Endodermal cell (in vitro differentiated cells): ENCODE results near the gene ZRSR2. TPM values are rescaled to one million over a fixed set of nuclear protein-coding genes. Genes with fewer than 3 reads are reported as not detected.

ENCODE experiments used
- DNase-seq: peaks from one replicate; pipeline ENCODE4 v3.0.0-alpha.2; 2017
- H3K27ac ChIP-seq: 2 replicates; pipeline ENCODE4 v1.5.1; 2013; ENCODE audit warnings: mild to moderate bottlenecking, low read depth, low read length, moderate library complexity
- H3K27me3 ChIP-seq: 2 replicates; pipeline ENCODE4 v1.6.1; 2013; ENCODE audit warnings: mild to moderate bottlenecking, low read length, moderate library complexity; ENCODE audit not compliant: insufficient read depth, control insufficient read depth, poor library complexity, severe bottlenecking
- H3K36me3 ChIP-seq: 2 replicates; pipeline ENCODE4 v1.7.0; 2013; ENCODE audit warnings: mild to moderate bottlenecking, low read length, moderate library complexity; ENCODE audit not compliant: control insufficient read depth, insufficient read depth
- H3K4me1 ChIP-seq: one replicate; pipeline ENCODE4 v1.7.0; 2013; ENCODE audit warnings: low read length; ENCODE audit not compliant: control insufficient read depth, insufficient read depth
- H3K4me3 ChIP-seq: 2 replicates; pipeline ENCODE4 v1.5.1; 2013; ENCODE audit warnings: mild to moderate bottlenecking, low read length, moderate library complexity
- H3K9ac ChIP-seq: 2 replicates; pipeline ENCODE4 v1.6.1; 2013; ENCODE audit warnings: mild to moderate bottlenecking, low read length, moderate library complexity; ENCODE audit not compliant: poor library complexity, severe bottlenecking; ENCODE audit errors: extremely low read depth
- H3K9me3 ChIP-seq: 2 replicates; pipeline ENCODE4 v1.6.1; 2013; ENCODE audit warnings: mild to moderate bottlenecking, low read length, moderate library complexity; ENCODE audit not compliant: control insufficient read depth
- H3K27ac Mint-ChIP-seq: 2 replicates; pipeline ENCODE4 v1.8.0; 2020; ENCODE audit warnings: mixed read lengths
- H3K27me3 Mint-ChIP-seq: 2 replicates; pipeline ENCODE4 v1.8.0; 2021; ENCODE audit warnings: mild to moderate bottlenecking, mixed read lengths; ENCODE audit not compliant: insufficient read depth
- H3K36me3 Mint-ChIP-seq: 2 replicates; pipeline ENCODE4 v1.8.0; 2020; ENCODE audit warnings: low read depth, mixed read lengths
- H3K4me1 Mint-ChIP-seq: 2 replicates; pipeline ENCODE4 v1.8.0; 2020; ENCODE audit warnings: mixed read lengths
- H3K4me3 Mint-ChIP-seq: 2 replicates; pipeline ENCODE4 v1.8.0; 2020; ENCODE audit warnings: mild to moderate bottlenecking, moderate library complexity, mixed read lengths
- H3K9me3 Mint-ChIP-seq: 2 replicates; pipeline ENCODE4 v1.8.0; 2020; ENCODE audit warnings: mild to moderate bottlenecking, mixed read lengths
- CTCF ChIP-seq: fragments of 200-600 bp; sonication (generic); conservative IDR thresholded peaks from 2 replicates; pipeline ENCODE4 v1.5.0; 2021; ENCODE audit warnings: antibody characterized with exemption, mild to moderate bottlenecking
- WGBS, 2 experiments: methylation state at CpG; one replicate each; pipeline versions ENCODE4 v1.1.5 to v1.1.7; 2013; ENCODE audit warnings: missing lambda C conversion rate in 2 of 2, mixed read lengths in 1 of 2; ENCODE audit not compliant: insufficient coverage in 1 of 2, insufficient read length in 1 of 2; 5-methylcytosine and 5-hydroxymethylcytosine counted together
- total RNA-seq, 2 donors: library from RNA; stranded (reverse); fragmentation: NEBNext Ultra II Directional in 1 of 2; extraction: Animal tissue kit (Norgen Biotek cat#: 25700) in 1 of 2; gene quantifications; 2 replicates in 1 of 2; 3 replicates in 1 of 2; pipeline ENCODE4 v1.2.1, GENCODE V29; 2021

Gene ZRSR2
- total RNA-seq, 2 donors from 2014 or later: 7.3 to 18.1 TPM

GRCh38 chrX:15864023-15864422, 73.7 kb downstream of the ZRSR2 start:
- Mint-ChIP-seq H3K27me3 (peaks cover 7% of the 10 kb centered on the region), H3K4me1 (no peaks in the 10 kb centered on the region), H3K4me3 (no peak overlapping the region), H3K36me3 (no peaks in the 10 kb centered on the region), H3K9me3 (peaks cover 6% of the 10 kb centered on the region), H3K27ac (no peak overlapping the region)
- Histone ChIP-seq H3K36me3 (no peaks in the 10 kb centered on the region), H3K4me1 (no peaks in the 10 kb centered on the region), H3K27me3 (no peaks in the 10 kb centered on the region), H3K9ac (no peak overlapping the region), H3K27ac (no peak overlapping the region), H3K4me3 (no peak overlapping the region), H3K9me3 (no peaks in the 10 kb centered on the region)
- no peak for DNase-seq
- TF ChIP-seq CTCF: no peak
- WGBS, 2 experiments: 93 to 100% methylated on average over 1 to 3 of the region's 3 CpGs

- H3K4me1 Mint-ChIP-seq: no peaks in the 10 kb centered on the region
- no peak for DNase-seq
- Histone ChIP-seq H3K36me3 (no peaks in the 10 kb centered on the region), H3K4me3 (no peak overlapping the region), H3K9me3 (no peaks in the 10 kb centered on the region), H3K9ac (no peak overlapping the region), H3K4me1 (no peaks in the 10 kb centered on the region), H3K27ac (no peak overlapping the region), H3K27me3 (no peaks in the 10 kb centered on the region)
- no peaks in the 10 kb centered on the region for H3K36me3 Mint-ChIP-seq
- TF ChIP-seq CTCF: no peak
- H3K4me3 Mint-ChIP-seq: no peak overlapping the region
- peaks cover 4% of the 10 kb centered on the region for H3K9me3 Mint-ChIP-seq
- no peak overlapping the region for H3K27ac Mint-ChIP-seq
- peaks cover 12% of the 10 kb centered on the region for H3K27me3 Mint-ChIP-seq
These were observed 74.3 kb downstream of the ZRSR2 start for GRCh38 chrX:15864629-15865028.

GRCh38 chrX:15866147-15866546, 75.9 kb downstream of the ZRSR2 start:
- no peak overlapping the region for H3K27ac ChIP-seq
- H3K36me3 Mint-ChIP-seq: no peaks in the 10 kb centered on the region
- no peak overlapping the region for H3K9ac ChIP-seq
- 85% methylated on average over 3 of the region's 3 CpGs; no CpG with 5 or more reads in 1 of the 2 experiments for WGBS, 2 experiments
- peaks cover 2% of the 10 kb centered on the region for H3K9me3 Mint-ChIP-seq
- H3K27me3 ChIP-seq: no peaks in the 10 kb centered on the region
- no peak overlapping the region for H3K4me3 ChIP-seq
- TF ChIP-seq CTCF: no peak
- no peak overlapping the region for H3K4me3 Mint-ChIP-seq
- H3K27ac Mint-ChIP-seq: no peak overlapping the region
- H3K9me3 ChIP-seq: no peaks in the 10 kb centered on the region
- H3K27me3 Mint-ChIP-seq: peaks cover 12% of the 10 kb centered on the region
- no peaks in the 10 kb centered on the region for H3K4me1 Mint-ChIP-seq
- no peaks in the 10 kb centered on the region for H3K4me1 ChIP-seq
- no peaks in the 10 kb centered on the region for H3K36me3 ChIP-seq
- no peak for DNase-seq
